PC-9 (cell line): ENCODE data around the gene DLGAP3. TPM values are rescaled to one million over a fixed set of nuclear protein-coding genes. Genes with fewer than 3 reads are reported as not detected.

Experiments
- BruUV-seq: library from RNA; stranded (reverse); fragments of 400-500 nt; replicated peaks from 2 replicates; lab custom pipeline; 2021; lab: Mats Ljungman, UMichigan
- CTCF ChIA-PET: fragments of 300-600 bp; sonication (Branson Sonifier 250); formaldehyde crosslinking; loops from one replicate; lab custom pipeline; 2022; ENCODE audit warnings: antibody characterized with exemption; lab: Charles Lee
- POLR2A ChIA-PET: fragments of 300-600 bp; sonication (Branson Sonifier 250); formaldehyde crosslinking; loops from one replicate; lab custom pipeline; 2022; ENCODE audit warnings: antibody characterized with exemption; ENCODE audit not compliant: unreplicated experiment; lab: Charles Lee
- DNase-seq, 2 experiments: peaks; one replicate each; pipeline versions ENCODE4 v3.0.0 to v3.0.0-alpha.2; 2015 to 2022; ENCODE audit warnings: mixed read lengths in 1 of 2
- H2AFZ ChIP-seq: fragments of 200-600 bp; sonication (generic); 2 replicates; pipeline ENCODE4 v1.8.1; 2017; ENCODE audit warnings: antibody characterized with exemption
- H3F3A ChIP-seq: fragments of 200-600 bp; sonication (generic); 2 replicates; pipeline ENCODE4 v1.8.1; 2017; ENCODE audit warnings: antibody characterized with exemption, mild to moderate bottlenecking, low read depth; ENCODE audit not compliant: insufficient read depth
- H3K27ac ChIP-seq: fragments of 200-600 bp; sonication (generic); 2 replicates; pipeline ENCODE4 v1.6.1; 2016; ENCODE audit warnings: mixed run types
- H3K27me3 ChIP-seq: fragments of 200-600 bp; sonication (generic); 2 replicates; pipeline ENCODE4 v1.6.1; 2016; ENCODE audit warnings: low read depth, mixed run types; ENCODE audit not compliant: insufficient read depth
- H3K36me3 ChIP-seq: fragments of 200-600 bp; sonication (generic); 2 replicates; pipeline ENCODE4 v1.6.1; 2016; ENCODE audit warnings: low read depth, mixed run types
- H3K4me1 ChIP-seq: fragments of 200-600 bp; sonication (generic); replicated peaks from 2 replicates; pipeline ENCODE4 v1.6.1; 2016; ENCODE audit warnings: mixed run types; ENCODE audit not compliant: insufficient read depth
- H3K4me2 ChIP-seq: fragments of 200-600 bp; sonication (generic); 2 replicates; pipeline ENCODE4 v1.6.1; 2017; ENCODE audit warnings: mixed run types
- H3K4me3 ChIP-seq: fragments of 200-600 bp; sonication (generic); 2 replicates; pipeline ENCODE4 v1.6.1; 2016; ENCODE audit warnings: mixed run types
- H3K79me2 ChIP-seq: fragments of 200-600 bp; sonication (generic); 2 replicates; pipeline ENCODE4 v1.6.1; 2017; ENCODE audit warnings: low read depth, mixed run types
- H3K9me2 ChIP-seq: fragments of 200-600 bp; sonication (generic); 2 replicates; pipeline ENCODE4 v1.8.1; 2017; ENCODE audit warnings: mild to moderate bottlenecking; ENCODE audit not compliant: insufficient read depth
- H3K9me3 ChIP-seq: fragments of 200-600 bp; sonication (generic); 2 replicates; pipeline ENCODE4 v1.8.1; 2016; ENCODE audit warnings: low read depth; ENCODE audit not compliant: insufficient read depth
- H4K20me1 ChIP-seq: fragments of 200-600 bp; sonication (generic); 2 replicates; pipeline ENCODE4 v1.8.1; 2017; ENCODE audit not compliant: insufficient read depth
- CTCF ChIP-seq: fragments of 200-600 bp; sonication (generic); conservative IDR thresholded peaks from 2 replicates; pipeline ENCODE4 v1.6.1; 2017; ENCODE audit warnings: mixed run types, antibody characterized with exemption, mild to moderate bottlenecking, moderate library complexity
- EZH2 ChIP-seq: fragments of 200-600 bp; sonication (generic); IDR thresholded peaks from 2 replicates; pipeline ENCODE4 v1.8.0; 2017; ENCODE audit warnings: antibody characterized with exemption, low read depth
- intact Hi-C: fragments of 100-400 bp; cut with micrococcal nuclease; formaldehyde crosslinking; loops from one replicate; pipeline ENCODE4 v1.10.0; 2022; ENCODE audit not compliant: unreplicated experiment
- total RNA-seq: library from RNA; stranded (reverse); gene quantifications from 2 replicates; pipeline ENCODE4 v1.2.3, GENCODE V29; 2021

The DLGAP3 gene
- total RNA-seq, 1 experiment from 2014 or later = not detected

- DNase-seq = no peak
- H3K4me3 ChIP-seq = no peak overlapping the region
- no peaks in the 10 kb centered on the region for H3K36me3 ChIP-seq
- no peaks in the 10 kb centered on the region for H3K4me1 ChIP-seq
- H3K79me2 ChIP-seq = no peaks in the 10 kb centered on the region
- H3K27ac ChIP-seq = no peak overlapping the region
- ChIA-PET POLR2A (no interaction called here), CTCF (no interaction called here)
- H3K9me3 ChIP-seq = no peaks in the 10 kb centered on the region
- peaks cover 90% of the 10 kb centered on the region for H3K27me3 ChIP-seq
- no peak for TF ChIP-seq EZH2
- TF ChIP-seq CTCF = no peak
- H2AFZ ChIP-seq = no peak overlapping the region
- intact Hi-C loops = no loop called here
- no peaks in the 10 kb centered on the region for H3F3A ChIP-seq
- no peak overlapping the region for H3K4me2 ChIP-seq
- BruUV-seq = no TSS peak
- H3K9me2 ChIP-seq = no peaks in the 10 kb centered on the region
- no peaks in the 10 kb centered on the region for H4K20me1 ChIP-seq
Measured at GRCh38 chr1:34874296-34874952, 55.0 kb downstream of the DLGAP3 start.

GRCh38 chr1:34872133-34872503, 57.3 kb downstream of the DLGAP3 start:
- intact Hi-C loops = no loop called here
- peaks cover 85% of the 10 kb centered on the region for H3K27me3 ChIP-seq
- H3K4me3 ChIP-seq = no peak overlapping the region
- CTCF ChIA-PET = interaction anchor here (0.6 kb wide), 1 partner anchor 1256 kb away, joined by 3 read pairs; no protein-coding TSS in a partner anchor
- H3K9me2 ChIP-seq = no peaks in the 10 kb centered on the region
- H3K9me3 ChIP-seq = no peaks in the 10 kb centered on the region
- BruUV-seq = no TSS peak
- H2AFZ ChIP-seq = no peak overlapping the region
- H3K36me3 ChIP-seq = no peaks in the 10 kb centered on the region
- no peaks in the 10 kb centered on the region for H3F3A ChIP-seq
- POLR2A ChIA-PET = no interaction called here
- no peak overlapping the region for H3K27ac ChIP-seq
- TF ChIP-seq CTCF (no peak), EZH2 (no peak)
- H3K4me2 ChIP-seq = no peak overlapping the region
- H3K79me2 ChIP-seq = no peaks in the 10 kb centered on the region
- DNase-seq = no peak
- H4K20me1 ChIP-seq = no peaks in the 10 kb centered on the region
- H3K4me1 ChIP-seq = no peaks in the 10 kb centered on the region

GRCh38 chr1:34871443-34872132, 57.9 kb downstream of the DLGAP3 start:
- no TSS peak for BruUV-seq
- CTCF ChIA-PET = interaction anchor here (0.6 kb wide), 1 partner anchor 1256 kb away, joined by 3 read pairs; no protein-coding TSS in a partner anchor
- TF ChIP-seq EZH2 (no peak), CTCF (no peak)
- no peak overlapping the region for H2AFZ ChIP-seq
- no peaks in the 10 kb centered on the region for H3K9me2 ChIP-seq
- no peaks in the 10 kb centered on the region for H3K79me2 ChIP-seq
- H3K9me3 ChIP-seq = no peaks in the 10 kb centered on the region
- no peaks in the 10 kb centered on the region for H4K20me1 ChIP-seq
- no peak overlapping the region for H3K4me3 ChIP-seq
- H3K27me3 ChIP-seq = peaks cover 85% of the 10 kb centered on the region
- no peak overlapping the region for H3K27ac ChIP-seq
- no peaks in the 10 kb centered on the region for H3K4me1 ChIP-seq
- H3K4me2 ChIP-seq = no peak overlapping the region
- POLR2A ChIA-PET = no interaction called here
- intact Hi-C loops = no loop called here
- H3K36me3 ChIP-seq = no peaks in the 10 kb centered on the region
- H3F3A ChIP-seq = no peaks in the 10 kb centered on the region
- DNase-seq = no peak
